CD14-positive monocyte (primary cell): Measurements from ENCODE around the gene PPIF. TPM values are rescaled to one million over a fixed set of nuclear protein-coding genes. Genes with fewer than 3 reads are reported as not detected.
A peak's percentile ranks its signal among the peaks of the same experiment; 100 is the strongest.

Experiments used
- DNase-seq, 3 donors: peaks; one replicate each; pipeline ENCODE4 v3.0.0-alpha.2; 2011 to 2022
- H2AFZ ChIP-seq: 2 replicates; pipeline ENCODE4 v1.6.0; 2012; ENCODE audit warnings: mild to moderate bottlenecking, low read depth, low read length, inconsistent platforms; ENCODE audit not compliant: insufficient read depth, poor library complexity, severe bottlenecking
- H3K27ac ChIP-seq, 2 donors: 1 replicate in 1 of 2; 2 replicates in 1 of 2; pipeline ENCODE4 v1.5.1; 2012 to 2013; ENCODE audit warnings: low read length in 2 of 2, control low read depth in 1 of 2, inconsistent platforms in 1 of 2, low read depth in 1 of 2, mild to moderate bottlenecking in 1 of 2
- H3K27me3 ChIP-seq, 2 donors: one replicate each; pipeline versions ENCODE4 v1.6.0 to v1.6.1; 2011 to 2013; ENCODE audit warnings: low read length in 2 of 2; ENCODE audit not compliant: control insufficient read depth in 2 of 2, insufficient read depth in 2 of 2
- H3K36me3 ChIP-seq, 2 donors: replicated peaks in 1 of 2; 1 replicate in 1 of 2; 2 replicates in 1 of 2; pipeline versions ENCODE4 v1.5.1 to v1.6.1; 2012 to 2013; ENCODE audit warnings: low read length in 2 of 2, control low read depth in 1 of 2, inconsistent platforms in 1 of 2, mild to moderate bottlenecking in 1 of 2; ENCODE audit not compliant: insufficient read depth in 2 of 2, control insufficient read depth in 1 of 2
- H3K4me1 ChIP-seq, 2 donors: 1 replicate in 1 of 2; 2 replicates in 1 of 2; pipeline versions ENCODE4 v1.5.1 to v1.6.1; 2012 to 2013; ENCODE audit warnings: low read length in 2 of 2, control low read depth in 1 of 2, inconsistent platforms in 1 of 2, mild to moderate bottlenecking in 1 of 2, moderate library complexity in 1 of 2; ENCODE audit not compliant: insufficient read depth in 2 of 2, control insufficient read depth in 1 of 2
- H3K4me2 ChIP-seq: replicated peaks from 2 replicates; pipeline ENCODE3; 2012; ENCODE audit warnings: low read length, moderate library complexity, mild to moderate bottlenecking; ENCODE audit not compliant: poor library complexity, severe bottlenecking; ENCODE audit errors: extremely low read depth
- H3K4me3 ChIP-seq, 3 experiments: fragments of 200-600 bp in 1 of 3; sonication (generic) in 1 of 3; replicated peaks in 1 of 3; 1 replicate in 2 of 3; 2 replicates in 1 of 3; pipeline ENCODE4 v1.5.1; 2011 to 2013; ENCODE audit warnings: low read length in 3 of 3, mild to moderate bottlenecking in 3 of 3, control low read depth in 2 of 3, low read depth in 2 of 3, inconsistent platforms in 1 of 3, moderate library complexity in 1 of 3
- H3K79me2 ChIP-seq: 2 replicates; pipeline ENCODE4 v1.6.0; 2012; ENCODE audit warnings: mild to moderate bottlenecking, control low read depth, inconsistent platforms, low read length, moderate library complexity; ENCODE audit not compliant: insufficient read depth
- H3K9ac ChIP-seq: 2 replicates; pipeline ENCODE4 v1.6.0; 2017; ENCODE audit warnings: low read length, mild to moderate bottlenecking; ENCODE audit not compliant: insufficient read depth, poor library complexity, severe bottlenecking
- H3K9me3 ChIP-seq, 2 donors: replicated peaks in 1 of 2; 1 replicate in 1 of 2; 2 replicates in 1 of 2; pipeline versions ENCODE4 v1.5.1 to v1.6.1; 2012 to 2013; ENCODE audit warnings: low read length in 2 of 2, control low read depth in 1 of 2; ENCODE audit not compliant: control insufficient read depth in 1 of 2, insufficient read depth in 1 of 2
- H4K20me1 ChIP-seq: 2 replicates; pipeline ENCODE4 v1.6.0; 2012; ENCODE audit warnings: mild to moderate bottlenecking, low read length, control low read depth, moderate library complexity; ENCODE audit not compliant: insufficient read depth
- H3K27ac Mint-ChIP-seq, 7 donors: one replicate each; pipeline ENCODE4 v1.8.0; 2020; ENCODE audit warnings: mild to moderate bottlenecking in 7 of 7, mixed read lengths in 7 of 7, moderate library complexity in 6 of 7, inconsistent platforms in 2 of 7
- H3K27me3 Mint-ChIP-seq, 3 donors: one replicate each; pipeline ENCODE4 v1.8.0; 2021 to 2022; ENCODE audit warnings: low read depth in 3 of 3, mild to moderate bottlenecking in 3 of 3, mixed read lengths in 3 of 3, moderate library complexity in 3 of 3, inconsistent platforms in 1 of 3
- H3K36me3 Mint-ChIP-seq, 2 donors: one replicate each; pipeline ENCODE4 v1.8.0; 2020; ENCODE audit warnings: mixed read lengths in 2 of 2, inconsistent platforms in 1 of 2, mild to moderate bottlenecking in 1 of 2
- H3K4me1 Mint-ChIP-seq: one replicate; pipeline ENCODE4 v1.8.0; 2020; ENCODE audit warnings: mild to moderate bottlenecking, mixed read lengths
- H3K4me3 Mint-ChIP-seq, 2 donors: one replicate each; pipeline ENCODE4 v1.8.0; 2020; ENCODE audit warnings: mild to moderate bottlenecking in 2 of 2, mixed read lengths in 2 of 2, moderate library complexity in 1 of 2
- H3K9me3 Mint-ChIP-seq, 7 donors: one replicate each; pipeline ENCODE4 v1.8.0; 2020 to 2022; ENCODE audit warnings: mixed read lengths in 7 of 7, mild to moderate bottlenecking in 6 of 7, moderate library complexity in 6 of 7, inconsistent platforms in 2 of 7
- WGBS: methylation state at CpG from one replicate; pipeline ENCODE4 v1.1.5; 2013; ENCODE audit warnings: missing lambda C conversion rate; ENCODE audit not compliant: insufficient coverage; 5-methylcytosine and 5-hydroxymethylcytosine counted together
- intact Hi-C, 2 donors: fragments of 100-400 bp; cut with micrococcal nuclease; formaldehyde crosslinking; loops; one replicate each; pipeline versions ENCODE4 v1.15.0 to v1.15.1; 2023
- polyA plus RNA-seq, 3 donors: library from polyadenylated mRNA; depleted of rRNA in 1 of 3; unstranded in 2 of 3; stranded (reverse) in 1 of 3; fragments of 300-500 nt in 2 of 3; fragments of >200 nt in 1 of 3; fragmentation: Illumina TruSeq in 2 of 3; gene quantifications; 1 replicate in 2 of 3; 2 replicates in 1 of 3; pipeline ENCODE4 v1.2.3, GENCODE V29; 2012 to 2021
- TF ChIP-seq, protein P1 (sequence below): fragments of 200-600 bp; IDR thresholded peaks from one replicate; pipeline ENCODE4 v1.8.0; 2022; ENCODE audit warnings: antibody characterized with exemption, mild to moderate bottlenecking

The PPIF gene
- polyA plus RNA-seq, 3 donors = 36.6 to 1,064 (median 52.3) TPM

DNA sequence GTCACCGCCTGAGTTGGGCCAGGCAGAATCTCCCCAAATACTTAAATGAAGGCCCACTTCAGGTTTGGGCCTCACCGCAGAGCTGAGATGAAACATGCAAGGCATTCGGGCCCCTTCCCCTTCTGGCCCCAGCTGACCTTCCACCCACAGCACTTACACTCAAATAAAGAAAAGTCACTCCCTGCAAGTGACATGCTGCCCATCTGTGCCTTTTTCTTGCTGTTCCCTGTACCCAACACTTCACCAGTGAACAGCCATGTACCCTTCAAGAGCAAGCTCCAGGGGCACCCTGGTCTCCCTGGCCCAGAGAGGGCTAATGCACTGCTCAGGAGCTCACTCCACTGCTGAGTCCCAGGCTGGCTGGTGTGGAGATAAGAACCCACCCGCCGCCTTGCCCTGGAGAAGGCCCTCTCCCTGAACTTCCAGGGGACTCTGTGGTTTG, 57.4 kb downstream of the PPIF start:
- Mint-ChIP-seq H3K27me3 (peaks cover 13 to 23% (median 16%) of the 10 kb centered on the region in 3 donors), H3K36me3 (peaks cover 43 to 59% of the 10 kb centered on the region in 2 donors), H3K27ac (peak overlapping the region in 2 of 7 donors; percentile 54 to 83), H3K9me3 (peaks cover 0 to 2% (median 0%) of the 10 kb centered on the region in 7 donors), H3K4me1 (peaks cover 84% of the 10 kb centered on the region), H3K4me3 (peak overlapping the region; percentile 5 to 86)
- H3K36me3 ChIP-seq = peaks cover 0 to 8% of the 10 kb centered on the region in 2 donors
- H3K79me2 ChIP-seq = peaks cover 3% of the 10 kb centered on the region
- peak overlapping the region in 1 of 3 experiments; percentile 43 for H3K4me3 ChIP-seq
- intact Hi-C loops = no loop called here
- peak overlapping the region; percentile 51 for H3K4me2 ChIP-seq
- no peak for DNase-seq
- H3K27ac ChIP-seq = no peak overlapping the region
- H2AFZ ChIP-seq = no peak overlapping the region
- peaks cover 53 to 54% of the 10 kb centered on the region in 2 donors for H3K4me1 ChIP-seq
- no peaks in the 10 kb centered on the region for H3K27me3 ChIP-seq
- 66% methylated on average over 5 of the region's 5 CpGs for WGBS
- H3K9ac ChIP-seq = no peak overlapping the region
- H4K20me1 ChIP-seq = peaks cover 59% of the 10 kb centered on the region
- H3K9me3 ChIP-seq = no peaks in the 10 kb centered on the region
- TF ChIP-seq, protein P1, sequence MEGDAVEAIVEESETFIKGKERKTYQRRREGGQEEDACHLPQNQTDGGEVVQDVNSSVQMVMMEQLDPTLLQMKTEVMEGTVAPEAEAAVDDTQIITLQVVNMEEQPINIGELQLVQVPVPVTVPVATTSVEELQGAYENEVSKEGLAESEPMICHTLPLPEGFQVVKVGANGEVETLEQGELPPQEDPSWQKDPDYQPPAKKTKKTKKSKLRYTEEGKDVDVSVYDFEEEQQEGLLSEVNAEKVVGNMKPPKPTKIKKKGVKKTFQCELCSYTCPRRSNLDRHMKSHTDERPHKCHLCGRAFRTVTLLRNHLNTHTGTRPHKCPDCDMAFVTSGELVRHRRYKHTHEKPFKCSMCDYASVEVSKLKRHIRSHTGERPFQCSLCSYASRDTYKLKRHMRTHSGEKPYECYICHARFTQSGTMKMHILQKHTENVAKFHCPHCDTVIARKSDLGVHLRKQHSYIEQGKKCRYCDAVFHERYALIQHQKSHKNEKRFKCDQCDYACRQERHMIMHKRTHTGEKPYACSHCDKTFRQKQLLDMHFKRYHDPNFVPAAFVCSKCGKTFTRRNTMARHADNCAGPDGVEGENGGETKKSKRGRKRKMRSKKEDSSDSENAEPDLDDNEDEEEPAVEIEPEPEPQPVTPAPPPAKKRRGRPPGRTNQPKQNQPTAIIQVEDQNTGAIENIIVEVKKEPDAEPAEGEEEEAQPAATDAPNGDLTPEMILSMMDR = no peak

Other genes starting within 250 kb of the PPIF start
- gene ZCCHC24, start 98.2 kb downstream of the PPIF start, polyA plus RNA-seq = 1 to 10 TPM; 3.9 to 5.0 (median 4.0) TPM
- 1 to 10 TPM in 1 of 3 donors, under 1 TPM in 2; 0.16 to 1.7 (median 0.17) TPM for gene EIF5AL1, start 165.1 kb downstream of the PPIF start, polyA plus RNA-seq
- not detected for gene SFTPA2, start 212.9 kb downstream of the PPIF start, polyA plus RNA-seq